ELF-1 (cell line): Measurements from ENCODE around the gene CDK12.
A peak's percentile ranks its signal among the peaks of the same experiment; 100 is the strongest.
"Not testable (repeated sequence)": the region's sequence is repeated elsewhere in the genome, so short reads cannot be mapped to it uniquely, and the experiment has no call there.

Experiments used
- DNase-seq: peaks from one replicate; pipeline ENCODE4 v3.0.0-alpha.2; 2016; ENCODE audit warnings: low read depth, low spot score

Gene CDK12

GRCh38 chr17:39461113-39461925 lies at the start of gene CDK12:
CDK12 (plus strand) TSS chr17:39461486; CDS start chr17:39462072, 586 bp downstream.
- peak; percentile 99 for DNase-seq

GRCh38 chr17:39416141-39416540 lies 45.1 kb upstream of the CDK12 start:
- no peak for DNase-seq

DNA sequence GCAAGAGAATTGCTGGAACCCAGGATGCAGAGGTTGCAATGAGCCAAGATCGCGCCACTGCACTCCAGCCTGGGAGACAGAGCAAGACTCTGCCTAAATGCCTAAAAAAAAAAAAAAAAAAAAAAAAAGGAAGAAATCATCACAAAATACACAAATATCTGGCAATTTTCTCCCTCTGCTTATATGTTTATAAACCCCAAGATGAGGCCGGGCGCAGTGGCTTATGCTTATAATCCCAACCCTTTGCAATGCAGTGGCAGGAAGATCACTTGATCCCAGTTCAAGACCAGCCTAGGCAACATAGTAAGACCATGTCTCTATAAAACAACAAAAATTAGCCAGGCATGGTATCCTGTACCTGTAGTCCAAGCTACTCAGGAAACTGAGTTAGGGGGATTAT lies 31.7 kb upstream of the CDK12 start:
- no peak for DNase-seq

GRCh38 chr17:39439868-39440267 lies 21.4 kb upstream of the CDK12 start:
- DNase-seq: not testable (repeated sequence)

GRCh38 chr17:39443326-39443725 lies 18.0 kb upstream of the CDK12 start:
- no peak for DNase-seq

DNA sequence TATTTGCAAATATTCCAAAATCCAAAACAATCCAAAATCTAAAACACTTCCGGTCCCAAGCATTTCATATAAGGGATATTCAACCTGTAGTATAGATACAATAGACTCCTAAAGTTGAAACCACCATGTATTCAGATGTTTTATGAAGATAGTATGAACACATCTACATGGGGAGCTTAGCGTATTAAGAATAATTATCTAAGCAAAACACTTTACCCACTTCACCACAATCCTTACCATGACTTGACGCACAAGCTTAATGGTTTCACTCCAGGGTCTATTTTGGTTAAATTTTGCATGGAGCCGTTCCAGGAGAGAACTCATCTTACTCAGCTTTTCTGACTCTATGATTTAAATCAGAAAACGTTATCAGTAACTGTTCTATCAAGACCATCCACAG lies 13.7 kb upstream of the CDK12 start:
- no peak for DNase-seq

DNA sequence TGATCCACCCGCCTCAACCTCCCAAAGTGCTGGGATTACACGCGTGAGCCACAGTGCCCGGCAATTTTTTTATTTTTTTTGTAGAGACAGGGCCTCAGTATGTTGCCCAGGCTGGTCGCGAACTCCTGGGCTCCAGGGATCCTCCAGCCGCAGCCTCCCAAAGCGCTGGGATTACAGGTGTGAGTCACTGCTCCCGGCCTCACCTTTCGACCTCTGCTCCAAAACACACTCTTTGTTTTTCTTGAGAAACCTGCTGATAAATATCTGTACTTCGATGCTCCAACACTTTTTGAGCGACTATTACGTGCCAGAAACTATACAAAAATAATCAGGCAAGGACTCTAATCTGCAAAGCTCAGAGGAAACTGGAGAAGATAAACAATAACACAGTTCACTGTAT lies 11.2 kb upstream of the CDK12 start:
- DNase-seq: peak; percentile 42

DNA sequence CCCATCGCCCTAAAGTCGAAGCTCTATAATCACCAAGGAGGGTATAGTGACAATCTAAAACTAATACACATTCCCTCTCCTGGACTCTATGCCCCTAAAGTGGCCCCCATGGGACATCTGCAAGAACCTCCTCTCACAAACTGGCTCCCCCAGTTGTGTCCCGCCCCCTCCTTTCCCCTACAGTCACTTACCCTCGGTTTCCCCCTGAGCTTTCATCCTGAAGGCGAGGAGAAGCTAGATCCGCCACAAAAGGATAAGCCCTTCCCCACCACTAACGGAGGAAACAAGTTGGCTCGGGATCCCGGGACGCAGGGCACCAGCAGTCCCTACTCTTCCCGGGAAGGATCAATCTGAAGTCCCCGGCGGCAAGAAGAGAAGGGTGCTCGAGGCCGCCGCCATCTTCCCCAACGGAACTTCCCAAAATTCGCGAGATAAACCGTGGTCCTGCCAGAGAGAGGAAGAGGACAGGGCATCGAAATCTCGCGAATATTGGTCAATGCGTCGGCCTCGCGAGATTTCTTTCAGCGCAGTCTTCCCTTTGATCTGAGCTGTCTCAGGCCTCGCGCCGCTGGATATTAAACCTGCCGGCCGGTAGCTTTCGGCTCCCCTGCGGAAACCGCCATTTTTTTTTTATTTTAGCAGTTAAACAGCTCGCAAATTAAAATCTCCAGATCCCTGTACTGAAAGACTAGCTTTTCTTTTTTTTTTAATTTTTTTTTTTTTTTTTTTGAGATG lies 10.3 kb upstream of the CDK12 start, which contains the start of gene MED1:
MED1 (minus strand) TSS at position 417 of the 735 bp plus-strand sequence; CDS start at position 216, 201 bp downstream.
- DNase-seq: peak; percentile 99

- no peak for DNase-seq
Measured at GRCh38 chr17:39455919-39456318, 5.4 kb upstream of the CDK12 start.

DNA sequence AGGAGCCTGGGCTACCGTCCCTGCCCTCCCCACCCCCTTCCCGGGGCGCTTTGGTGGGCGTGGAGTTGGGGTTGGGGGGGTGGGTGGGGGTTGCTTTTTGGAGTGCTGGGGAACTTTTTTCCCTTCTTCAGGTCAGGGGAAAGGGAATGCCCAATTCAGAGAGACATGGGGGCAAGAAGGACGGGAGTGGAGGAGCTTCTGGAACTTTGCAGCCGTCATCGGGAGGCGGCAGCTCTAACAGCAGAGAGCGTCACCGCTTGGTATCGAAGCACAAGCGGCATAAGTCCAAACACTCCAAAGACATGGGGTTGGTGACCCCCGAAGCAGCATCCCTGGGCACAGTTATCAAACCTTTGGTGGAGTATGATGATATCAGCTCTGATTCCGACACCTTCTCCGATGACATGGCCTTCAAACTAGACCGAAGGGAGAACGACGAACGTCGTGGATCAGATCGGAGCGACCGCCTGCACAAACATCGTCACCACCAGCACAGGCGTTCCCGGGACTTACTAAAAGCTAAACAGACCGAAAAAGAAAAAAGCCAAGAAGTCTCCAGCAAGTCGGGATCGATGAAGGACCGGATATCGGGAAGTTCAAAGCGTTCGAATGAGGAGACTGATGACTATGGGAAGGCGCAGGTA lies 762 bp downstream of the CDK12 start:
- peak; percentile 20 for DNase-seq

DNA sequence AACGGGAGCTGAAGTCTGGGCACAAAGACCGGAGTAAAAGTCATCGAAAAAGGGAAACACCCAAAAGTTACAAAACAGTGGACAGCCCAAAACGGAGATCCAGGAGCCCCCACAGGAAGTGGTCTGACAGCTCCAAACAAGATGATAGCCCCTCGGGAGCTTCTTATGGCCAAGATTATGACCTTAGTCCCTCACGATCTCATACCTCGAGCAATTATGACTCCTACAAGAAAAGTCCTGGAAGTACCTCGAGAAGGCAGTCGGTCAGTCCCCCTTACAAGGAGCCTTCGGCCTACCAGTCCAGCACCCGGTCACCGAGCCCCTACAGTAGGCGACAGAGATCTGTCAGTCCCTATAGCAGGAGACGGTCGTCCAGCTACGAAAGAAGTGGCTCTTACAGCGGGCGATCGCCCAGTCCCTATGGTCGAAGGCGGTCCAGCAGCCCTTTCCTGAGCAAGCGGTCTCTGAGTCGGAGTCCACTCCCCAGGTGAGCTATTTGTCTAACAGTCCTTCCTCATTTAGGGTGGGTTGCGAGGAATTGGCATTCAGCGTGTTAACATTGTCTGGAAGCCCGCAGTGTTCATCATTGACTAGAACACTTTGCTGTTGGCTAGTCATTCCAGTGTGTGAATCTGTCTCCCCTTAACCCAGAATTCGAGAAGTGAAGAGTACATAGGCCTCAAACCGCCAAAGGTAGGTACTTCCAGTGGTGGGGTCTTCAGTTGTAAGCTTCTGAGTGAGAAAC lies 1.5 kb downstream of the CDK12 start:
- DNase-seq: peak; percentile 24

DNA sequence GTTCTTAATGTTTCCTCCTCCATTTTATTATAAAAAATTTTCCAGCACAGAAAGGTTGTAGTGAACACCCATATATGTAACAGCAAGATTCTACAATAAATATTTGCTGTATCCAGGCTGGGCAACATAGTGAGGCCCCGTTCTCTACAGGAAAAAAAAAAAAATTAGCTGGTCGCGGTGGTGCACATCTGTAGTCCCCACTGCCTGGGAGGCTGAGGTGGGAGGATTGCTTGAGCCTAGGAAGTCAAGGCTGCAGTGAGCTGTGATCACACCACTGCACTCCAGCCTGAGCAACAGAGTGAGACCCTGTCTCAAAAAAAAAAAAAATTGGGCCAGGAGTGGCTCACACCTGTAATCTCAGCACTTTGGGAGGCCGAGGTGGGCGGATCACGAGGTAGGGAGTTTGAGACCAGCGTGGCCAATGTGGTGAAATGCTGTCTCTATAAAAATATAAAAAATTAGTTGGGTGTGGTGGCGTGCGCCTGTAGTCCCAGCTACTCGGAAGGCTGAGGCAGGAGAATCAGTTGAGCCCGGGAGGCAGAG lies 3.4 kb downstream of the CDK12 start:
- not testable (repeated sequence) for DNase-seq

DNA sequence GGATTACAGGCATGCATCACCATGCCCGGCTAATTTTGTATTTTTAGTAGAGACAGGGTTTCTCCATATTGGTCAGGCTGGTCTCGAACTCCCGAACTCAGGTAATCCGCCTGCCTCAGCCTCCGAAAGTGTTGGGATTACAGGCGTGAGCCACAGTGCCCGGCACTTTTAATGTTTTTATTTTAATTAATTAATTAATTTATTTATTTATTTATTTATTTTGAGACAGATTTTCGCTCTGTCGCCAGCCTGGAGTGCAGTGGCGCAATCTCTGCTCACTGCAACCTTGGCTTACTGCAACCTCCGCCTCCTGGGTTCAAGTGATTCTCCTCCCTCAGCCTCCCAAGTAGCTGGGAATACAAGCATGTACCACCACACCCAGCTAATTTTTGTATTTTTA lies 7.3 kb downstream of the CDK12 start:
- DNase-seq: not testable (repeated sequence)

DNA sequence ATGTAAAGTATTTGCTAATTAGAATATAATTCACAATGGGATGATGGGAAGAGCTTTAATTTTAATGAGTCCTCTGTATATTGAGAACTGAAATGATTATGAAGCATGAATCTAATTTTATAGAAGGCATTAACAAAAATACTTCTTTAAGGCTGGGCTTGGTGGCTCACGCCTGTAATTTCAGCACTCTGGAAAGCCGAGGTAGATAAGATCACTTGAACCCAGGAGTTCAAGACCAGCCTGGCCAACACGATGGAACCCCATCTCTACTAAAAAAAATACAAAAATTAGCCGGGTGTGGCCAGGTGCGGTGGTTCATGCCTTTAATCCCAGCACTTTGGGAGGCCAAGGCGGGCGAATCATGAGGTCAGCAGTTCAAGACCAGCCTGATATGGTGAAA lies 12.0 kb downstream of the CDK12 start:
- DNase-seq: no peak

DNA sequence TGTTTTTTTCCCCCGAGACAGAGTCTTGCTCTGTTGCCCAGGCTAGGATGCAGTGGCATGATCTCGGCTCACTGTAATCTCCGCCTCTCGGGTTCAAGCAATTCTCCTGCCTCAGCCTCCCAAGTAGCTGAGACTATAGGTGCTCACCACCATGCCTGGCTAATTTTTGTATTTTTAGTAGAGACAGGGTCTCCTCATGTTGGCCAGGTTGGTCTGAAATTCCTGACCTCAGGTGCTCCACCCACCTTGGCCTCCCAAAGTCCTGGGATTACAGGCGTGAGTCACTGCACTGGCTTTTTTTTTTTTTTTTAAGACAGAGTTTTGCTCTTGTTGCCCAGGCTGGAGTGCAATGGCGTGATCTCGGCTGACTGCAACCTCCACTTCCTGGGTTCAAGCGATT lies 18.3 kb downstream of the CDK12 start:
- not testable (repeated sequence) for DNase-seq

GRCh38 chr17:39483506-39483905 lies 22.2 kb downstream of the CDK12 start:
- no peak for DNase-seq

DNA sequence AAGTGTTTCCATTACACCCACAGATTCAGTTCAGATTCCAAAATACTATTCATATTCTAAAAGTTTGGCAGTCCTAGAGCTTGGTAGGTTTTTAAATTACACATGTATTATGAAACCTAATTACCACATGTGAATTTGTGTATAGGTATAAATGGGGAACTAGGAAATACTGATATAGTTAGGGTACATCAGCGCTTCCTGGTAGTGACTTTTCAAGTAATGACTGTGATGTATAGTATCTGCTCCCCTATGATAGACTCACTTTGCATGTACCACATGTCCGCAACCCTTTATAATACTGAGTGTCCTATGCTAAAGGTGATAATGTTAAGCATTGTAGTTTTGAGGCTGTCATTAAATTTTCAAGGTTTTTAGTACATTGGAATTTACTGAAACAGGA lies 22.9 kb downstream of the CDK12 start:
- no peak for DNase-seq

DNA sequence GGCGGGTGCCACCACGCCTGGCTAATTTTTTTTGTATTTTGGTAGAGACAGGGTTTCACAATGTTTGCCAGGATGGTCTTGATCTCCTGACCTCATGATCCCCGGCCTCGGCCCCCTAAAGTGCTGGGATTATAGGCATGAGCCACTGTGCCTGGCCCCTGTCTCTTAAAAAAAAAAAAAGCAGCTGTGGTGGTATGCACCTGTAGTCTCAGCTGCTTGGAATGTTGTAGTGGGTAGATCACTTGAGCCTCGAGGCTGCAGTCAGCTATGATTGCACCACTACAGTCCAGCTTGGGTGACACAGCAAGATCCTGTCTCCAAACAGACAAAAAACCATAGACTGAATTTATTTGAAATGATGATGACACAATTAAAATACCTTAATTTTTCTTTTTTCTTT lies 24.3 kb downstream of the CDK12 start:
- DNase-seq: peak; percentile 77

DNA sequence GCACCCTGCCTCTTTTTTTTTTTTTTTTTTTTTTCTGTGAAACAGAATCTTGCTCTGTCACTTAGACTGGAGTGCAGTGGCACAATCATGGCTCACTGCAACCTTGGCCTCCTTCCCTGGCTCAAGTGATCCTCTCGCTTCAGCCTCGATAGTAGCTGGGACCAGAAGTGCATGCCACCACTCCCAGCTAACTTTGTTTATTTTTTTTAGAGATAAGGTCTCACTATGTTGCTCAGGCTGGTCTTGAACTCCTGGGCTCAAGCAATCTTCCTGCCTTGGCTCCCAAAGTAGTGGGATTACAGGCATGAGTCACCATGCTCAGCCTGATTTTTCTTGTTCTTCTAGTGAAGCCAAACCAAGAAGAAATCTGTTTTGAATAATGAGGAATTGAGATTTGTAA lies 25.0 kb downstream of the CDK12 start:
- peak; percentile 37 for DNase-seq

DNA sequence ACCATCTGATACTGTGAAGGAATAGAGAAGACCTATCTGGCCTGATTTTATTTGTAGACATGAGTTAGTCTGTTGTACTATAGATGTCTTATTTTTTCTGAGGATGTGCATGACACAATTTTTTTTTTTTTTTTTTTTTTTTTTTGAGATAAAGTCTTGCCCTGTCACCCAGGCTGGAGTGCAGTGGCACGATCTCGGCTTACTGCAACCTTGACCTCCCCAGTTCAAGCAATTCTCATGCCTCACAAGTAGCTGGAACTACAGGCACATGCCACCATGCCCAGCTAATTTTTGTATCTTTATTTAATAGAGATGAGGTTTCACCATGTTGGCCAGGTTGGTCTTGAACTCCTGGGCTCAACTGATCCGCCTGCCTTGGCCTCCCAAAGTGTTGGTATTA lies 26.2 kb downstream of the CDK12 start:
- not testable (repeated sequence) for DNase-seq

DNA sequence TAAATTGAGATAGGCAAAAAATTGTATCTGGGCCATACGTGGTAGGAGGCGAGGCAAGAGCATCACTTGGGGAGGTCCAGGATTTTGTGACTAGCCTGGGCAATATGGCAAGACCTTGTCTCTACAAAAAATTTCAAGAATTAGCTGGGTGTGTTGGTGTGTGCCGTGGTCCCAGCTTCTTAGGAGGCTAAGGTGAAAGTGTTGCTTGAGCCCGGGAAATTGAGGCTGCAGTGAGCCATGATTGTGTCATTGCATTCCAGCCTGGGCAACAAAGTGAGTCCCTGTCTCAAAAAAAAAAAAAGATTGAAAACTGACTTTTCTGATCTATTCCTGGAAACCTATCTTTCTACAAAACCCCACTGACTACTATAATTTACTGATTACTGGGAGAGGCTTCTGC lies 26.7 kb downstream of the CDK12 start:
- DNase-seq: no peak
